22Rv1 (cell line): ENCODE results near the gene KCNG2.

Experiments used
- H3K27ac ChIP-seq: fragments of 450-650 bp; 2 replicates; pipeline ENCODE4 v1.5.1; 2017
- ZFX ChIP-seq: fragments of 450-650 bp; IDR thresholded peaks from 2 replicates; pipeline ENCODE4 v1.6.1; 2017; ENCODE audit warnings: antibody characterized with exemption, borderline replicate concordance
- TF ChIP-seq, protein P1 (sequence below): fragments of 450-650 bp; IDR thresholded peaks from 2 replicates; pipeline ENCODE4 v1.5.1; 2017; ENCODE audit warnings: mild to moderate bottlenecking

KCNG2 gene

DNA sequence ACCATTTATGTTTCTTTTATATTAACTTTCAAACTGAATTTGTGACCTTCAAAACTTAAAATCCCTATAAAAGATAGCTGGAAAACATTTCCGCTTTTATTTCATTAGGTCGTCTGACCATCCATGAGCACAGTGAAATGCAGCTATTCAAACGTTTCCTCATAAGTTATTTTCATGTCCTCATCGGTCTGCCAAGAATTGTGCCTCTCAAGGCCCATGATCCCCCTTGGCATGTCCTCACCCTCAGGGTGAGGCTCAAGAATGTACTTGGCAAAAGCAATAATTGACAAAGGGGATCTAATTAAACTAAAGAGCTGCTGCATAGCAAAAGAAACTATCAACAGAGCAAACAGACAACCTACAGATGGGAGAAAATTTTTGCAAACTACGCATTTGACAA is 141.4 kb downstream of the KCNG2 start:
- TF ChIP-seq, protein P1, sequence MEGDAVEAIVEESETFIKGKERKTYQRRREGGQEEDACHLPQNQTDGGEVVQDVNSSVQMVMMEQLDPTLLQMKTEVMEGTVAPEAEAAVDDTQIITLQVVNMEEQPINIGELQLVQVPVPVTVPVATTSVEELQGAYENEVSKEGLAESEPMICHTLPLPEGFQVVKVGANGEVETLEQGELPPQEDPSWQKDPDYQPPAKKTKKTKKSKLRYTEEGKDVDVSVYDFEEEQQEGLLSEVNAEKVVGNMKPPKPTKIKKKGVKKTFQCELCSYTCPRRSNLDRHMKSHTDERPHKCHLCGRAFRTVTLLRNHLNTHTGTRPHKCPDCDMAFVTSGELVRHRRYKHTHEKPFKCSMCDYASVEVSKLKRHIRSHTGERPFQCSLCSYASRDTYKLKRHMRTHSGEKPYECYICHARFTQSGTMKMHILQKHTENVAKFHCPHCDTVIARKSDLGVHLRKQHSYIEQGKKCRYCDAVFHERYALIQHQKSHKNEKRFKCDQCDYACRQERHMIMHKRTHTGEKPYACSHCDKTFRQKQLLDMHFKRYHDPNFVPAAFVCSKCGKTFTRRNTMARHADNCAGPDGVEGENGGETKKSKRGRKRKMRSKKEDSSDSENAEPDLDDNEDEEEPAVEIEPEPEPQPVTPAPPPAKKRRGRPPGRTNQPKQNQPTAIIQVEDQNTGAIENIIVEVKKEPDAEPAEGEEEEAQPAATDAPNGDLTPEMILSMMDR: no peak
- TF ChIP-seq ZFX: no peak
- H3K27ac ChIP-seq: no peak overlapping the region

DNA sequence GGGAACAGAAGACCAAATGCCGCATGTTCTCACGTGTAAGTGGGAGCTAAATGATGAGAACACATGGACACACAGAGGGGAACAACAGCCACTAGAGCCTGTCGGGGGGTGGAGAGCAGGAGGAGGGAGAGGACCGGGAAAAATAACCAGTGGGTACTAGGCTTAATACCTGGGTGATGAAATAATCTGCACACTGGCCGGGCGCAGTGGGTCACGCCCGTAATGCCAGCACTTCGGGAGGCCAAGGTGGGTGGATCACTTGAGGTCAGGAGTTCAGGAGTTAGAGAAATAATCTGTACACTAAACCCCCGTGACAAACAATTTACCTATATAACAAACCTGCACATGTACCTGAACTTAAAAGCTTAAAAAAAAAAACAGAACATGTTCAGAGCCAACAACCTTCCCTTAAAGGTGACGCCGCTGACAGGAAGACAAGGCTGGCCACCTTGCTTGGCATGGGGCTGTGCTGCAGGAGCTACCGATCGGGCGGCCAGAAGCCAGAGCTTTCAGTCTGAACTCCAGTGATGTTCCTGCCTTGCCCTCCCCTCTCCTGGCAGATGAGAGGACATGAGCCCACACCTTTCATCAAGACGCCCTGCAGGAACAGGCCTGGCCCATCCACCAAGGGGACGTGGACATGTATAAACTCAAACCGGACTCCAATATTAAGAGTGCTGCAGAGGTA is 142.5 kb downstream of the KCNG2 start:
- H3K27ac ChIP-seq: no peak overlapping the region
- TF ChIP-seq, protein P1: no peak
- TF ChIP-seq ZFX: no peak

DNA sequence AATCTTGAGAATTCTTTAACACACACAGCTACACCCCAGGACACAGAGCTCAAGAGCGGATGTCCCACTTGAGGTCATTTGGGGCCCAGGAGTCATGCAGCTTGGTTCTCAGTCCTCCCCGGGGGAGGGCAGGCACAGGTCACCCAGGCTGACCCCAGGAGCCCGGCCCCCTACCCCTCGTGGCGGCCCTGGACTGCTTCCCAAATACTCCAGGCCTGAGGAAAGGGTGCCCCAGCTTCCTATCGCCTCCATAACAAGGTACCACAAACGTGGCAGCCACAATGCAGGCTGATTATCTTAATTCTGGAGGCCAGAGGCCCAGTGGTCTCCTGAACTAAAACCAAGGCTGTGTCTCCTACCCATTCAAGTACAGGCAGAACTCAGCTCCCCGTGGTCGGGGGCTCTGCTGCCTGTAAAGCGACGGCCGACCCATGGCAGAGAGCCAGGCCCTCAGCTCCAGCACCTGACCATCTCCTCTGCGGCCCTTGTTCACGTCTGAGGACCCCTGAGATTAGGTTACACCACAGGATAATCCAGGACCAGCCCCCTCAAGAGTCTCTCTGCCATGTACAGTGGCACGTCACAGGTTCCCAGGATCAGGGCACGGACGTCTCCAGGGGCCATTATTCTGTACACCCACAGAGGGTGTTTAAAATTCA is 143.2 kb downstream of the KCNG2 start:
- no peak overlapping the region for H3K27ac ChIP-seq
- TF ChIP-seq, protein P1: no peak
- TF ChIP-seq ZFX: no peak

DNA sequence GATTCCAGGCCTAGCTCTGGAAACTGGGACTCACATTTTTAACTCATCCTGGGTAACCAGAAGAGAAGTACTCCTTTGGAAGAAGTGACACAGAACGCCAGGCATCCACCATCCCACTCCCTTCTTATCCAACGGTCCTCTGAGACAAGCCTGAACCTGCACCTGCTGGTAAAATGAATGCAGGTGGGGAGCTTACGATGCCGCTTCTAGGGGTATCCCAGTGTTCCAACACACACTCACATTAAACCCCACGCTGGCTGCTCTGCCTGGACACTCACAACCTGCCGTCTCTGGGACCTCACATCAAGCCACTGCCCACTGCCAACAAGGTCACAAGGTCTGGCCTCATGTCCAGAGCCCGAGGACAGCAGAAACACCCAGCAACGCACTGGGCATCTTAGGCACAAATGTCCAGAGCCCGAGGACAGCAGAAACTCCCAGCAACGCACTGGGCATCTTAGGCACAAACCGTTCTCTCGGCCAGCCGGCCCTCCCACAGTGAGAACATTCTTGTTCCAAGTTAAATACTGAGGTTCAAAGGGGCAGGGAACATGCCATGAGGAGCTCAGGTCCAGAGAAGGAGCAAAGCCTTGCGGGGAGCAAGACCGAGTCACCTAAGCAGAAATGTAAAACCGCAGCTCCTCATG is 143.9 kb downstream of the KCNG2 start:
- TF ChIP-seq, protein P1: no peak
- TF ChIP-seq ZFX: no peak
- no peak overlapping the region for H3K27ac ChIP-seq

DNA sequence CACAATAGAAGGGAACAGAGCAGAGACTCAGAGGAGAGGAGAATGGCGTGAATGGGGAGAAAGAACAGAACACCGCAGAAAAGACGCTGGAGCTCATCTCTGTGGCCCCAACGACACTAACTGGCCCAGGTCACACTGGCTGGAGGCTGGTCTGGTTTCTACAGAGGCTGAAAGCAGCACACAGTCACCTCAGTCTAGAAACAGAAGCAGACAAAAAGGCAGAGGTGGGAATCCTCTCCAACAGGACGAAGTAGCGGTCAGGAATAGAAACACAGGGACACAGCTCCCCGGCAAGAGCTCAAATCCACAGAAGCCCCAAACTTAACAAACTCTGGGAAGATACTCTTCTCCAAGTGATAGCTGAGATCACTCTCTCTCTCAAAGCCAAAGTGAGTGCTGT is 144.5 kb downstream of the KCNG2 start:
- TF ChIP-seq, protein P1: no peak
- TF ChIP-seq ZFX: no peak

DNA sequence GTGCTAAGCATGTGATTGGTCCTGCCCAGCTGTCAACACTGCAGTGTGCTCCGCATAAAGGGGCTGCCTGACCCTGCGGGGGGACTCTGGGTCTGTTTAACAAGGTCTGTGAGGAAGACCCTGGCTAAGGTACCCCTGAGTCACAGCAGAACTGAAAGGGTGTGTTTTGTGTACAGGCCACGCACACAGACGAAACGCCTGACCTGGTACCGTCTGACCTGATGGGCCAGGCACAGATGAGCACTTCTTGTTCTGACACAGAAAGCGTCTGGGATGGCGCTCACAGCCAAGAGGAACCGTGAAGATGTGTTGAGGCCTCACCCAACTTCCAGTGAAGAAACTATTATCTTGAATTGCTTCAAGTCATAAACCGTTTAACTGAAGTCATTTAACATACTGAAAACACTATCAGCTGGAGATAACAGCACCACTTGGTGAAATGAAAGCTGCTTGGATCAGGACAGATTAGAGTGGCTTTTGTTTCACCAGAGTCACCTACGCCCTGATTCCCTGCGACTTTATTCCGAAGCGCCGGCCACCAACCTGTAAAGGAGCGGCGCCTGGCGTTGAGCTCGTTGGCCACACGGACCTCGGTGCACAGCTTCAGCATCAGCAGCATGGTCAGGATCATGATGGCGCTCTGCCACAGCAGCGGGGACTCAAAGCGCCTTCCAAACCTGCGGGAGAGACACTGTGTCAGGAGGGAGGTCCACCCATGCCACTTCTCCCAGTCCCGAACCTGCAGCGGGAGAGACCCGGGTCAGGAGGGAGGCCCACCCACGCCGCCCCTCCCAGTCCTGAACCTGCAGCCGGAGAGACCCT is 145.3 kb downstream of the KCNG2 start:
- TF ChIP-seq, protein P1: no peak
- TF ChIP-seq ZFX: no peak
- H3K27ac ChIP-seq: no peak overlapping the region

More for the DNA sequence above, 144.5 kb downstream of the KCNG2 start:
- H3K27ac ChIP-seq: no peak overlapping the region
